IMR-90 (cell line): ENCODE results near the gene ERMP1. TPM values are rescaled to one million over a fixed set of nuclear protein-coding genes. Genes with fewer than 3 reads are reported as not detected.

ENCODE experiments used
- ATAC-seq: fragments of 200-7000 bp; cut with Tn5 transposase; 2 replicates; pipeline ENCODE4 v1.9.1; 2020; ENCODE audit warnings: low read depth, mild to moderate bottlenecking, moderate library complexity
- BruUV-seq: library from RNA; stranded (reverse); fragments of 400-500 nt; replicated peaks from 2 replicates; lab custom pipeline; 2021; lab: Mats Ljungman, UMichigan
- CTCF ChIA-PET: fragments of 300-600 bp; formaldehyde crosslinking; extraction: SDS; loops from one replicate; lab custom pipeline; 2021; ENCODE audit warnings: antibody characterized with exemption; lab: Yijun Ruan, JAX
- POLR2A ChIA-PET: fragments of 300-600 bp; sonication (Branson Sonifier 250); formaldehyde crosslinking; loops from one replicate; lab custom pipeline; 2022; ENCODE audit warnings: antibody characterized with exemption; ENCODE audit not compliant: unreplicated experiment; lab: Charles Lee
- DNase-seq: peaks from one replicate; pipeline ENCODE4 v3.0.0; 2013
- H2AFZ ChIP-seq: replicated peaks from 2 replicates; pipeline ENCODE3; 2013; ENCODE audit warnings: low read length, mild to moderate bottlenecking; ENCODE audit not compliant: poor library complexity
- H2AK5ac ChIP-seq: 2 replicates; pipeline ENCODE4 v1.6.1; 2013; ENCODE audit warnings: low read depth, low read length, inconsistent platforms
- H2AK9ac ChIP-seq: replicated peaks from 2 replicates; pipeline ENCODE3; 2013; ENCODE audit warnings: mild to moderate bottlenecking, low read depth, low read length, moderate library complexity; ENCODE audit not compliant: poor library complexity
- H2BK120ac ChIP-seq: 2 replicates; pipeline ENCODE4 v1.6.1; 2013; ENCODE audit warnings: low read depth, low read length, inconsistent platforms
- H2BK15ac ChIP-seq: 3 replicates; pipeline ENCODE4 v1.6.1; 2013; ENCODE audit warnings: low read depth, low read length, inconsistent platforms
- H2BK20ac ChIP-seq: 2 replicates; pipeline ENCODE4 v1.6.1; 2013; ENCODE audit warnings: low read depth, mild to moderate bottlenecking, inconsistent platforms, low read length, moderate library complexity
- H2BK5ac ChIP-seq: 2 replicates; pipeline ENCODE4 v1.6.1; 2013; ENCODE audit warnings: mild to moderate bottlenecking, low read depth, low read length, inconsistent platforms; ENCODE audit not compliant: poor library complexity, severe bottlenecking
- H3K14ac ChIP-seq: replicated peaks from 2 replicates; pipeline ENCODE4 v1.6.1; 2013; ENCODE audit warnings: low read depth, low read length, inconsistent platforms
- H3K18ac ChIP-seq: 2 replicates; pipeline ENCODE4 v1.6.1; 2013; ENCODE audit warnings: low read depth, low read length, control low read depth
- H3K23ac ChIP-seq: 2 replicates; pipeline ENCODE4 v1.6.1; 2013; ENCODE audit warnings: low read depth, low read length, inconsistent platforms
- H3K27ac ChIP-seq: 2 replicates; pipeline ENCODE4 v1.5.1; 2013; ENCODE audit warnings: mild to moderate bottlenecking, control low read depth, low read length; ENCODE audit not compliant: insufficient read depth
- H3K27me3 ChIP-seq: 2 replicates; pipeline ENCODE4 v1.6.1; 2013; ENCODE audit warnings: low read length; ENCODE audit not compliant: control insufficient read depth, insufficient read depth
- H3K36me3 ChIP-seq: 2 replicates; pipeline ENCODE4 v1.6.1; 2013; ENCODE audit warnings: low read length, mixed read lengths; ENCODE audit not compliant: control insufficient read depth, insufficient read depth
- H3K4ac ChIP-seq: 2 replicates; pipeline ENCODE4 v1.6.1; 2013; ENCODE audit warnings: low read depth, low read length, inconsistent platforms
- H3K4me1 ChIP-seq: 2 replicates; pipeline ENCODE4 v1.6.1; 2013; ENCODE audit warnings: low read length, mixed read lengths; ENCODE audit not compliant: control insufficient read depth, insufficient read depth
- H3K4me2 ChIP-seq: 2 replicates; pipeline ENCODE4 v1.6.1; 2013; ENCODE audit warnings: low read depth, mild to moderate bottlenecking, control low read depth, low read length, moderate library complexity
- H3K4me3 ChIP-seq: 2 replicates; pipeline ENCODE4 v1.5.1; 2013; ENCODE audit warnings: low read depth, mild to moderate bottlenecking, control low read depth, low read length, moderate library complexity; ENCODE audit not compliant: insufficient read depth
- H3K56ac ChIP-seq: 2 replicates; pipeline ENCODE4 v1.6.1; 2013; ENCODE audit warnings: low read length, inconsistent platforms; ENCODE audit not compliant: insufficient read depth; ENCODE audit errors: extremely low read depth
- H3K79me1 ChIP-seq, 2 experiments: 2 replicates each; pipeline ENCODE4 v1.6.1; 2013; ENCODE audit warnings: low read length in 2 of 2, inconsistent platforms in 1 of 2, low read depth in 1 of 2
- H3K9ac ChIP-seq: 2 replicates; pipeline ENCODE4 v1.6.1; 2013; ENCODE audit warnings: low read depth, low read length, control low read depth
- H3K9me1 ChIP-seq: 2 replicates; pipeline ENCODE4 v1.6.1; 2013; ENCODE audit warnings: low read length, inconsistent platforms; ENCODE audit not compliant: insufficient read depth
- H3K9me3 ChIP-seq: 2 replicates; pipeline ENCODE4 v1.6.1; 2013; ENCODE audit warnings: low read length; ENCODE audit not compliant: control insufficient read depth, insufficient read depth
- H4K20me1 ChIP-seq: 2 replicates; pipeline ENCODE4 v1.6.1; 2013; ENCODE audit warnings: low read length, inconsistent platforms; ENCODE audit not compliant: insufficient read depth
- H4K5ac ChIP-seq: 2 replicates; pipeline ENCODE4 v1.6.1; 2013; ENCODE audit warnings: mild to moderate bottlenecking, low read depth, low read length, control low read depth
- H4K8ac ChIP-seq, 2 experiments: 2 replicates each; pipeline ENCODE4 v1.6.1; 2013; ENCODE audit warnings: low read depth in 2 of 2, low read length in 2 of 2, control low read depth in 1 of 2, inconsistent platforms in 1 of 2
- H4K91ac ChIP-seq: 2 replicates; pipeline ENCODE4 v1.6.1; 2013; ENCODE audit warnings: low read depth, low read length, inconsistent platforms; ENCODE audit not compliant: insufficient read depth
- CEBPB ChIP-seq: IDR thresholded peaks from 2 replicates; pipeline ENCODE4 v1.6.1; 2012; ENCODE audit warnings: low read depth, low read length, improper control_type of control experiment
- CHD1 ChIP-seq: IDR thresholded peaks from 2 replicates; pipeline ENCODE4 v1.6.1; 2012; ENCODE audit warnings: low read depth, low read length, improper control_type of control experiment
- CTCF ChIP-seq: conservative IDR thresholded peaks from 2 replicates; pipeline ENCODE4 v1.5.1; 2012; ENCODE audit warnings: mild to moderate bottlenecking, low read depth, low read length, improper control_type of control experiment
- ELK1 ChIP-seq: fragments of 150-350 bp; IDR thresholded peaks from 2 replicates; pipeline ENCODE4 v1.6.1; 2016; ENCODE audit warnings: low read depth, mild to moderate bottlenecking, low read length, moderate library complexity, borderline replicate concordance
- MAFK ChIP-seq: IDR thresholded peaks from 2 replicates; pipeline ENCODE4 v1.6.1; 2012; ENCODE audit warnings: low read depth, low read length, improper control_type of control experiment
- MAZ ChIP-seq: IDR thresholded peaks from 2 replicates; pipeline ENCODE4 v1.6.1; 2012; ENCODE audit warnings: low read depth, mild to moderate bottlenecking, low read length, improper control_type of control experiment, moderate library complexity, borderline replicate concordance
- MXI1 ChIP-seq: IDR thresholded peaks from 2 replicates; pipeline ENCODE4 v1.6.1; 2012; ENCODE audit warnings: low read depth, mild to moderate bottlenecking, low read length, moderate library complexity, borderline replicate concordance
- POLR2A ChIP-seq: IDR thresholded peaks from 2 replicates; pipeline ENCODE4 v1.6.1; 2012; ENCODE audit warnings: mild to moderate bottlenecking, low read depth, low read length
- RAD21 ChIP-seq: IDR thresholded peaks from 2 replicates; pipeline ENCODE4 v1.6.1; 2012; ENCODE audit warnings: low read length, improper control_type of control experiment
- RCOR1 ChIP-seq: IDR thresholded peaks from 2 replicates; pipeline ENCODE4 v1.6.1; 2012; ENCODE audit warnings: mild to moderate bottlenecking, low read length, improper control_type of control experiment; ENCODE audit not compliant: insufficient replicate concordance
- RFX5 ChIP-seq: IDR thresholded peaks from 2 replicates; pipeline ENCODE4 v1.8.0; 2012; ENCODE audit warnings: low read depth, mild to moderate bottlenecking, low read length, moderate library complexity
- SMC3 ChIP-seq: fragments of 150-350 bp; IDR thresholded peaks from 2 replicates; pipeline ENCODE4 v1.6.1; 2016; ENCODE audit warnings: low read depth, mild to moderate bottlenecking, antibody characterized with exemption, low read length, moderate library complexity
- USF2 ChIP-seq: fragments of 150-350 bp; IDR thresholded peaks from 2 replicates; pipeline ENCODE4 v1.6.1; 2017; ENCODE audit warnings: mild to moderate bottlenecking, antibody characterized with exemption, low read length, low read depth
- WGBS, 2 experiments: methylation state at CpG; one replicate each; pipeline versions ENCODE4 v1.1.5 to v1.1.7; 2013; ENCODE audit warnings: missing lambda C conversion rate in 2 of 2; ENCODE audit not compliant: insufficient read length in 1 of 2; ENCODE audit errors: extremely low coverage in 2 of 2; 5-methylcytosine and 5-hydroxymethylcytosine counted together
- dilution Hi-C: fragments of 300-500 bp; cut with HindIII; formaldehyde crosslinking; loops from one replicate; pipeline ENCODE4 v1.14.3; 2018; ENCODE audit warnings: low sequenced_read_pairs; ENCODE audit not compliant: unreplicated experiment
- in situ Hi-C: fragments of 300-500 bp; cut with MboI; formaldehyde crosslinking; loops from 3 replicates; pipeline ENCODE4 v1.14.3; 2019; ENCODE audit warnings: low sequenced_read_pairs, inconsistent platforms, mixed read lengths
- intact Hi-C: fragments of 100-400 bp; cut with micrococcal nuclease; formaldehyde crosslinking; loops from 2 replicates; pipeline ENCODE4 v1.10.0; 2022
- polyA plus RNA-seq, 3 experiments: library from polyadenylated mRNA; depleted of rRNA; stranded (reverse); fragments of >200 nt; gene quantifications; 2 replicates each; pipeline ENCODE4 v1.2.3, GENCODE V29; 2012; ENCODE audit warnings: low replicate concordance in 1 of 3
- total RNA-seq: library from RNA; depleted of rRNA; stranded (reverse); fragments of >200 nt; gene quantifications from 2 replicates; pipeline ENCODE4 v1.2.3, GENCODE V29; 2012

The ERMP1 gene
- total and polyA plus RNA-seq, 2 of the 4 experiments (the other 2 are of a cell fraction), result 2.2 to 4.7 TPM

GRCh38 chr9:5842929-5843793, 10.2 kb upstream of the ERMP1 start:
- Histone ChIP-seq H3K56ac (no peak overlapping the region), H3K14ac (peak overlapping the region; percentile 48), H3K79me1 (no peaks in the 10 kb centered on the region), H2BK15ac (peak overlapping the region; percentile 90; the same call in 1 of the 3 replicates), H3K4ac (peak overlapping the region; percentile 63), H3K4me2 (no peak overlapping the region; the same call in 1 of the 2 replicates), H3K9ac (no peak overlapping the region), H2BK5ac (no peak overlapping the region), H3K23ac (peak overlapping the region; percentile 76; the same call in 1 of the 2 replicates), H2AK9ac (peak overlapping the region; percentile 17), H4K5ac (peak overlapping the region; percentile 6; the same call in 1 of the 2 replicates), H3K36me3 (no peaks in the 10 kb centered on the region), H3K27me3 (peaks cover 8% of the 10 kb centered on the region), H4K91ac (peak overlapping the region; percentile 28; the same call in 1 of the 2 replicates), H3K9me1 (0 out of 2 replicates have a peak, but pooled peaks cover 8% of the 10 kb centered on the region), H2BK20ac (peak overlapping the region; percentile 81; the same call in 1 of the 2 replicates), H2BK120ac (peak overlapping the region; percentile 88; the same call in 1 of the 2 replicates), H3K18ac (0 out of 2 replicates have a peak overlapping the region, but pooled peaks have one; percentile 1), H4K8ac (peak overlapping the region in 1 of 2 experiments; percentile 90; a peak in 2 of 4 replicates), H3K4me1 (peaks cover 17% of the 10 kb centered on the region), H3K4me3 (no peak overlapping the region), H3K9me3 (no peaks in the 10 kb centered on the region), H3K27ac (peak overlapping the region; percentile 23; the same call in 1 of the 2 replicates), H2AK5ac (no peak overlapping the region), H2AFZ (peak overlapping the region; percentile 71), H4K20me1 (peaks cover 14% of the 10 kb centered on the region; the same call in 1 of the 2 replicates)
- no CpG with 5 or more reads among the region's 5 CpGs for WGBS, 2 experiments
- intact Hi-C loops, result no loop called here
- ChIA-PET POLR2A (no interaction called here), CTCF (interaction anchor here (0.9 to 4.1 kb wide), 2 partner anchors 10 to 44 kb away, joined by 6 to 21 read pairs; partner anchors contain the start of gene ERMP1)
- BruUV-seq, result no TSS peak
- DNase-seq, result no peak
- dilution Hi-C loops, result no loop called here
- in situ Hi-C loops, result no loop called here
- ATAC-seq, result no peak
- no peak for TF ChIP-seq MAFK
- TF ChIP-seq CEBPB, result no peak
- no peak for TF ChIP-seq ELK1
- no peak for TF ChIP-seq MXI1
- TF ChIP-seq CTCF, result no peak
- TF ChIP-seq RCOR1, result no peak
- no peak for TF ChIP-seq RAD21
- TF ChIP-seq CHD1, result no peak
- no peak for TF ChIP-seq MAZ
- TF ChIP-seq SMC3, result no peak
- no peak for TF ChIP-seq RFX5
- TF ChIP-seq POLR2A, result no peak
- TF ChIP-seq USF2, result no peak
